Kidney tubule cell (primary cell): Measurements from ENCODE around the gene FOXN3.
A peak's percentile ranks its signal among the peaks of the same experiment; 100 is the strongest.

ENCODE experiments used
- DNase-seq: peaks from one replicate; pipeline ENCODE4 v3.0.0-alpha.2; 2018; ENCODE audit warnings: low spot score

FOXN3 gene

GRCh38 chr14:89408907-89409700 is 7.9 kb downstream of the FOXN3 start:
- DNase-seq, result no peak

GRCh38 chr14:89407856-89408255 is 9.2 kb downstream of the FOXN3 start:
- no peak for DNase-seq

GRCh38 chr14:89406941-89407340 is 10.1 kb downstream of the FOXN3 start:
- no peak for DNase-seq

GRCh38 chr14:89406361-89406760 is 10.7 kb downstream of the FOXN3 start:
- DNase-seq, result no peak

- DNase-seq, result no peak
Measured at GRCh38 chr14:89405712-89406111, 11.3 kb downstream of the FOXN3 start.

GRCh38 chr14:89402363-89402762 is 14.7 kb downstream of the FOXN3 start:
- no peak for DNase-seq

- DNase-seq, result no peak
Measured at GRCh38 chr14:89401761-89402160, 15.3 kb downstream of the FOXN3 start.

- no peak for DNase-seq
Measured at GRCh38 chr14:89401241-89401640, 15.8 kb downstream of the FOXN3 start.

- DNase-seq, result no peak
Measured at GRCh38 chr14:89400529-89400928, 16.5 kb downstream of the FOXN3 start.

- peak; percentile 52 for DNase-seq
Measured at GRCh38 chr14:89399594-89400068, 17.4 kb downstream of the FOXN3 start.

- DNase-seq, result no peak
Measured at GRCh38 chr14:89399157-89399556, 17.9 kb downstream of the FOXN3 start.

GRCh38 chr14:89397569-89398230 is 19.3 kb downstream of the FOXN3 start:
- DNase-seq, result no peak

- DNase-seq, result no peak
Measured at GRCh38 chr14:89394972-89395371, 22.1 kb downstream of the FOXN3 start.

- no peak for DNase-seq
Measured at GRCh38 chr14:89393222-89393745, 23.7 kb downstream of the FOXN3 start.

GRCh38 chr14:89392181-89392580 is 24.9 kb downstream of the FOXN3 start:
- no peak for DNase-seq

GRCh38 chr14:89391556-89391955 is 25.5 kb downstream of the FOXN3 start:
- no peak for DNase-seq

GRCh38 chr14:89391123-89391522 is 25.9 kb downstream of the FOXN3 start:
- no peak for DNase-seq

- no peak for DNase-seq
Measured at GRCh38 chr14:89388853-89389252, 28.2 kb downstream of the FOXN3 start.

GRCh38 chr14:89387922-89388685 is 28.9 kb downstream of the FOXN3 start:
- DNase-seq, result no peak

- DNase-seq, result peak; percentile 74
Measured at GRCh38 chr14:89386212-89386886, 30.7 kb downstream of the FOXN3 start.

- no peak for DNase-seq
Measured at GRCh38 chr14:89384636-89385035, 32.4 kb downstream of the FOXN3 start.

- no peak for DNase-seq
Measured at GRCh38 chr14:89384023-89384422, 33.0 kb downstream of the FOXN3 start.
